Measurements from ENCODE around the gene RPAP2.
A peak's percentile ranks its signal among the peaks of the same experiment; 100 is the strongest.

Gene RPAP2

DNA sequence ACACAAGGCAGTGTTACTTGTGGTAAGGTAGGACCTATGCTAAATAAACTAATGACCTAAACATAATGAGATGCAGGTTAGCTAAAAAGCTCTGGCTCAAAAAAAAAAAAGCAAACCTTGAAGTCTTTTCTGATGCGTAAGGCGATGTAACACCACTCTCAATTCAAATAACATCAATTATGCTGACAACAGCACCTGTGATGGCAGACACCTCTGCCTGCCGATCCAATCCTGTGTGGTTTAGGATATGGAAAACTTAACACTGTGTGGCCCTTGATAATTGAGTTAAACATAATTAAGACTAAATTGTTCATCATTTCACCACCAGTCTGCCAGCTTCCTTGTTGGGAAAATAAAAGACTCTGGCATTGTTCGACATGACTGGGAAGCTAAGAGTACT lies 9.1 kb downstream of the RPAP2 start:
- TF ChIP-seq, protein P1, sequence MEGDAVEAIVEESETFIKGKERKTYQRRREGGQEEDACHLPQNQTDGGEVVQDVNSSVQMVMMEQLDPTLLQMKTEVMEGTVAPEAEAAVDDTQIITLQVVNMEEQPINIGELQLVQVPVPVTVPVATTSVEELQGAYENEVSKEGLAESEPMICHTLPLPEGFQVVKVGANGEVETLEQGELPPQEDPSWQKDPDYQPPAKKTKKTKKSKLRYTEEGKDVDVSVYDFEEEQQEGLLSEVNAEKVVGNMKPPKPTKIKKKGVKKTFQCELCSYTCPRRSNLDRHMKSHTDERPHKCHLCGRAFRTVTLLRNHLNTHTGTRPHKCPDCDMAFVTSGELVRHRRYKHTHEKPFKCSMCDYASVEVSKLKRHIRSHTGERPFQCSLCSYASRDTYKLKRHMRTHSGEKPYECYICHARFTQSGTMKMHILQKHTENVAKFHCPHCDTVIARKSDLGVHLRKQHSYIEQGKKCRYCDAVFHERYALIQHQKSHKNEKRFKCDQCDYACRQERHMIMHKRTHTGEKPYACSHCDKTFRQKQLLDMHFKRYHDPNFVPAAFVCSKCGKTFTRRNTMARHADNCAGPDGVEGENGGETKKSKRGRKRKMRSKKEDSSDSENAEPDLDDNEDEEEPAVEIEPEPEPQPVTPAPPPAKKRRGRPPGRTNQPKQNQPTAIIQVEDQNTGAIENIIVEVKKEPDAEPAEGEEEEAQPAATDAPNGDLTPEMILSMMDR (IDR thresholded peaks at IDR 0.05; ENCODE audit: insufficient read depth, low read depth, low read length, missing control alignments): no peak
- no peak overlapping the region for H3K4me3 ChIP-seq (ENCODE audit: low read length)
- DNase-seq (ENCODE audit: low read depth): no peak

- peak; percentile 43 for DNase-seq (ENCODE audit: low read depth)
- TF ChIP-seq, protein P1 (IDR thresholded peaks at IDR 0.05; ENCODE audit: insufficient read depth, low read depth, low read length, missing control alignments): peak; percentile 41
- no peak overlapping the region for H3K4me3 ChIP-seq (ENCODE audit: low read length)
Observed at GRCh38 chr1:92310185-92310597, 11.3 kb downstream of the RPAP2 start.

- no peak for DNase-seq (ENCODE audit: low read depth)
Observed at GRCh38 chr1:92314024-92314423, 15.2 kb downstream of the RPAP2 start.

DNA sequence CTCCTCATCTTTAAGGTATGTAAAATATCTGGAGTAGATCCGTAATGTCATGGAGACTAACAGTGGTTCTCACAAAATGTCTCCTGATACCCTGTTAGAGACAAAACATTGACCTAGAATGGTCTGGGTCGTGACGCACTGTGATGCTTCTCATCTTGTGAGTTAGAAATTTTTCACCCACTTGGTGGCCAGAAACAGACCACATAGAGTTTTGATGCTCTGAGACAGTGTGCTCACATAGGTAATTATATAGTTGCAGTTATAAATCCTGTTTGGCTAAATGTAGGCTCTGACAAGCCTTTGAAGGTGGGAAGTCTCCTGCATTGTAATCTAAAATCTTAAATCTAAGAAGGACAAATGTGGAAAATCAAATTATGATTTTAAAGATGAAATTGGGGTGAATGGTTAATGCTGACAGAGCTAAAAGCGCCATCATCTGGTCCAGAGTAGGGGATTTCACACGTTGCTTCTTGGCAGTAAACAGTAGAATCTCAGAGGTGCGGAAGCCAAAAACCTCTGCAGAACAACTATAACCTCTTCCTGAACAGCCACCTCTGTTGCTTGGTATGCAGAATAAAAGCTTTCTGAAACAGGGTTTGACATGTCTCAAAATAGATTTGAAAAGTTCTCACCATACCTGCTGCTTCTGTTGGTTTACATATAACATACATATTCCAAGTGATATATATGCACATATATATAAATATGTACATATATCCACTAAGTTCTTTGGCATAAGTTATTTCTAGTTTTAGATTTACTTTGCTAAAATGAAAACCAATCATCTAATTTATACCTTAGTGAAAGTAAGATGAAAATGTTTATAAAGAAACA lies 17.1 kb downstream of the RPAP2 start:
- TF ChIP-seq, protein P1 (IDR thresholded peaks at IDR 0.05; ENCODE audit: insufficient read depth, low read depth, low read length, missing control alignments): no peak
- no peak overlapping the region for H3K4me3 ChIP-seq (ENCODE audit: low read length)
- DNase-seq (ENCODE audit: low read depth): no peak

More at GRCh38 chr1:92314024-92314423, 15.2 kb downstream of the RPAP2 start:
- H3K4me3 ChIP-seq (ENCODE audit: low read length): no peak overlapping the region
- TF ChIP-seq, protein P1 (IDR thresholded peaks at IDR 0.05; ENCODE audit: insufficient read depth, low read depth, low read length, missing control alignments): no peak

GRCh38 chr1:92317836-92318493 lies 19.1 kb downstream of the RPAP2 start:
- DNase-seq (ENCODE audit: low read depth): no peak
- TF ChIP-seq, protein P1 (IDR thresholded peaks at IDR 0.05; ENCODE audit: insufficient read depth, low read depth, low read length, missing control alignments): no peak
- no peak overlapping the region for H3K4me3 ChIP-seq (ENCODE audit: low read length)

GRCh38 chr1:92323473-92324453 lies 24.9 kb downstream of the RPAP2 start:
- peak; percentile 27 for DNase-seq (ENCODE audit: low read depth)
- TF ChIP-seq, protein P1 (IDR thresholded peaks at IDR 0.05; ENCODE audit: insufficient read depth, low read depth, low read length, missing control alignments): no peak
- H3K4me3 ChIP-seq (ENCODE audit: low read length): no peak overlapping the region

Data from epithelial cell of esophagus (primary cell).